Gastrocnemius medialis (tissue), 4 donors: ENCODE results near the gene SESN2.

ENCODE experiments used
- CTCF ChIP-seq, 5 experiments: fragments of 450-650 bp in 3 of 5; fragments of 200-600 bp in 2 of 5; sonication (generic) in 2 of 5; IDR thresholded peaks in 4 of 5; conservative IDR thresholded peaks in 1 of 5; 1 replicate in 4 of 5; 2 replicates in 1 of 5; pipeline ENCODE4 v1.5.1; 2016 to 2019; ENCODE audit warnings: antibody characterized with exemption in 5 of 5, mild to moderate bottlenecking in 3 of 5, moderate library complexity in 3 of 5
- POLR2A ChIP-seq, 2 donors: fragments of 450-650 bp; IDR thresholded peaks; one replicate each; pipeline ENCODE4 v1.6.1; 2017; ENCODE audit warnings: antibody characterized with exemption in 2 of 2, mild to moderate bottlenecking in 2 of 2, moderate library complexity in 2 of 2

GRCh38 chr1:28247612-28248272 is 11.6 kb upstream of the SESN2 start:
- no peak for TF ChIP-seq CTCF (IDR thresholded peaks at IDR 0.05 in 4 of 5, conservative IDR thresholded peaks at IDR 0.05 in 1 of 5)
- no peak for TF ChIP-seq POLR2A (IDR thresholded peaks at IDR 0.05)
